Pancreas (tissue), 10 donors: Measurements from ENCODE around the gene MPPED1. TPM values are rescaled to one million over a fixed set of nuclear protein-coding genes. Genes with fewer than 3 reads are reported as not detected.

Experiments
- ATAC-seq, 4 donors: fragments of 200-7000 bp; cut with Tn5 transposase; one replicate each; pipeline versions ENCODE4 v1.8.0 to v1.9.1; 2020; ENCODE audit warnings: mild to moderate bottlenecking in 4 of 4, moderate library complexity in 4 of 4
- DNase-seq, 6 donors: peaks; one replicate each; pipeline ENCODE4 v3.0.0-alpha.2; 2020
- FAIRE-seq: peaks from 2 replicates; lab custom pipeline; 2012; peaks lifted over from hg19 to GRCh38; lab: Jason Lieb, UNC
- H3K27ac ChIP-seq, 4 donors: fragments of 200-600 bp; sonication (generic); 1 replicate in 3 of 4; 2 replicates in 1 of 4; pipeline versions ENCODE4 v1.5.0 to v1.8.0; 2020
- H3K27me3 ChIP-seq, 4 donors: fragments of 200-600 bp; one replicate each; pipeline ENCODE4 v1.8.0; 2021
- H3K36me3 ChIP-seq, 3 donors: fragments of 200-600 bp; sonication (generic) in 1 of 3; one replicate each; pipeline versions ENCODE4 v1.5.0 to v1.8.0; 2020 to 2021
- H3K4me1 ChIP-seq, 3 donors: fragments of 200-600 bp; one replicate each; pipeline ENCODE4 v1.8.0; 2021
- H3K4me3 ChIP-seq, 4 donors: fragments of 200-600 bp; sonication (generic) in 2 of 4; one replicate each; pipeline versions ENCODE4 v1.5.0 to v1.8.0; 2020 to 2021
- H3K9me3 ChIP-seq, 4 donors: fragments of 200-600 bp; one replicate each; pipeline ENCODE4 v1.8.0; 2021
- CTCF ChIP-seq, 4 donors: fragments of 200-600 bp; sonication (generic) in 3 of 4; IDR thresholded peaks; one replicate each; pipeline versions ENCODE4 v1.5.0 to v1.8.0; 2021; ENCODE audit warnings: antibody characterized with exemption in 4 of 4
- WGBS, 2 donors: extraction: QIAGEN DNeasy Blood & Tissue Kit; methylation state at CpG; one replicate each; pipeline ENCODE4 v1.1.7; 2013; 5-methylcytosine and 5-hydroxymethylcytosine counted together
- intact Hi-C, 3 donors: fragments of 100-400 bp; cut with DNase I; formaldehyde crosslinking; loops; one replicate each; pipeline versions ENCODE4 v1.11.1 to v1.14.2; 2022
- polyA plus RNA-seq, 2 donors: library from polyadenylated mRNA; stranded (reverse); fragments of 200-250 nt; gene quantifications; one replicate each; pipeline ENCODE4 v1.2.3, GENCODE V29; 2013
- total RNA-seq, 6 donors: library from RNA; stranded (reverse); fragmentation: NEBNext Ultra II Directional in 4 of 6; extraction: Animal tissue kit (Norgen Biotek cat#: 25700) in 4 of 6; gene quantifications; one replicate each; pipeline versions ENCODE4 v1.2.1 to v1.2.4, GENCODE V29; 2021 to 2023
- donor health status: healthy with polysubstance abuse.
- donor health status: DM: no; HTN: no; CAD: no; lungs with moderate emphysema.
- donor health status: DM: no; HTN: no; CAD: no.
- donor health status: control.
- donor health status: control.
- donor health status: Bipolar disorder and iron deficiency.
- donor health status: DM: yes; HTN: yes; CAD: no.
- donor health status: DM: no; HTN: no; CAD: no.
- donor health status: DM: no; HTN: no; CAD: no.
- donor health status: DM: yes; HTN: yes; CAD: no.

MPPED1 gene
- total and polyA plus RNA-seq, 8 donors: 0.05 TPM; not detected in 7

GRCh38 chr22:43516386-43516785 is 104.6 kb downstream of the MPPED1 start:
- Histone ChIP-seq H3K27me3 (peaks cover 0 to 7% (median 0%) of the 10 kb centered on the region in 4 donors), H3K27ac (no peak overlapping the region), H3K4me1 (no peaks in the 10 kb centered on the region), H3K9me3 (no peaks in the 10 kb centered on the region), H3K36me3 (no peaks in the 10 kb centered on the region), H3K4me3 (no peak overlapping the region)
- no peak for FAIRE-seq
- ATAC-seq: no peak
- 49 to 51% methylated on average over 14 of the region's 14 CpGs for WGBS, 2 donors
- intact Hi-C loops: no loop called here
- DNase-seq: no peak
- no peak for TF ChIP-seq CTCF (IDR thresholded peaks at IDR 0.05)

- intact Hi-C loops: no loop called here
- H3K27me3 ChIP-seq: peaks cover 0 to 7% (median 0%) of the 10 kb centered on the region in 4 donors
- FAIRE-seq (no peak), DNase-seq (no peak), ATAC-seq (no peak)
- no peak for TF ChIP-seq CTCF (IDR thresholded peaks at IDR 0.05)
- H3K9me3 ChIP-seq: no peaks in the 10 kb centered on the region
- no peak overlapping the region for H3K4me3 ChIP-seq
- H3K36me3 ChIP-seq: no peaks in the 10 kb centered on the region
- H3K27ac ChIP-seq: no peak overlapping the region
- 67 to 78% methylated on average over 14 of the region's 14 CpGs for WGBS, 2 donors
- no peaks in the 10 kb centered on the region for H3K4me1 ChIP-seq
These were observed 105.3 kb downstream of the MPPED1 start for GRCh38 chr22:43516996-43517635.

- Histone ChIP-seq H3K9me3 (no peaks in the 10 kb centered on the region), H3K27ac (no peak overlapping the region), H3K27me3 (peaks cover 0 to 5% (median 0%) of the 10 kb centered on the region in 4 donors), H3K4me1 (no peaks in the 10 kb centered on the region), H3K36me3 (no peaks in the 10 kb centered on the region), H3K4me3 (no peak overlapping the region)
- intact Hi-C loops: no loop called here
- DNase-seq: no peak
- no peak for ATAC-seq
- FAIRE-seq: no peak
- WGBS, 2 donors: 23 to 31% methylated on average over 2 of the region's 2 CpGs
- no peak for TF ChIP-seq CTCF (IDR thresholded peaks at IDR 0.05)
These were observed 108.8 kb downstream of the MPPED1 start for GRCh38 chr22:43520632-43521039.

GRCh38 chr22:43521716-43522115 is 109.9 kb downstream of the MPPED1 start:
- WGBS, 2 donors: 53 to 63% methylated on average over 6 of the region's 6 CpGs
- TF ChIP-seq CTCF (IDR thresholded peaks at IDR 0.05): no peak
- FAIRE-seq (no peak), DNase-seq (no peak), ATAC-seq (no peak)
- intact Hi-C loops: no loop called here
- H3K4me3 ChIP-seq: no peak overlapping the region
- H3K27ac ChIP-seq: no peak overlapping the region
- H3K27me3 ChIP-seq: peaks cover 0 to 3% (median 0%) of the 10 kb centered on the region in 4 donors
- H3K36me3 ChIP-seq: no peaks in the 10 kb centered on the region
- H3K4me1 ChIP-seq: no peaks in the 10 kb centered on the region
- no peaks in the 10 kb centered on the region for H3K9me3 ChIP-seq

- H3K36me3 ChIP-seq: no peaks in the 10 kb centered on the region
- no peaks in the 10 kb centered on the region for H3K9me3 ChIP-seq
- H3K4me3 ChIP-seq: no peak overlapping the region
- H3K27ac ChIP-seq: no peak overlapping the region
- DNase-seq: no peak
- WGBS, 2 donors: 74 to 90% methylated on average over 7 of the region's 7 CpGs
- no peak for FAIRE-seq
- ATAC-seq: no peak
- H3K27me3 ChIP-seq: peaks cover 0 to 3% (median 0%) of the 10 kb centered on the region in 4 donors
- TF ChIP-seq CTCF (IDR thresholded peaks at IDR 0.05): no peak
- intact Hi-C loops: no loop called here
- H3K4me1 ChIP-seq: no peaks in the 10 kb centered on the region
These were observed 114.4 kb downstream of the MPPED1 start for GRCh38 chr22:43526117-43526655.
